HepG2 (cell line): ENCODE data around the gene F12. TPM values are rescaled to one million over a fixed set of nuclear protein-coding genes. Genes with fewer than 3 reads are reported as not detected.

Experiments used
- BORCS8-MEF2B ChIP-seq: sonication (generic); formaldehyde crosslinking; IDR thresholded peaks from 2 replicates; pipeline ENCODE4 v1.8.0; 2022; ENCODE audit warnings: mild to moderate bottlenecking, missing genetic modification reagents
- EP300 ChIP-seq, 3 experiments: sonication (generic) in 1 of 3; formaldehyde crosslinking in 1 of 3; IDR thresholded peaks; 2 replicates each; pipeline versions ENCODE4 v1.5.1 to v1.6.1; 2011 to 2020; ENCODE audit warnings: low read depth in 2 of 3, low read length in 2 of 3, borderline replicate concordance in 1 of 3, improper control_type of control experiment in 1 of 3, mild to moderate bottlenecking in 1 of 3, missing genetic modification reagents in 1 of 3, moderate library complexity in 1 of 3
- HHEX ChIP-seq: IDR thresholded peaks from 2 replicates; pipeline ENCODE4 v1.6.1; 2016; ENCODE audit warnings: control low read depth
- HNF4A ChIP-seq: sonication (generic); formaldehyde crosslinking; IDR thresholded peaks from 2 replicates; pipeline ENCODE4 v1.4.0; 2020; ENCODE audit warnings: missing genetic modification reagents
- HOXA3 ChIP-seq: sonication (generic); formaldehyde crosslinking; IDR thresholded peaks from 2 replicates; pipeline ENCODE4 v1.5.0; 2020; ENCODE audit warnings: missing genetic modification reagents
- KDM3A ChIP-seq: IDR thresholded peaks from 2 replicates; pipeline ENCODE4 v1.6.1; 2018; ENCODE audit warnings: low read depth, missing compliant biosample characterization
- KDM5A ChIP-seq: fragments of 200-600 bp; sonication (generic); IDR thresholded peaks from 2 replicates; pipeline ENCODE4 v1.7.0; 2018; ENCODE audit warnings: antibody characterized with exemption, mild to moderate bottlenecking, low read length, borderline replicate concordance
- NFKB2 ChIP-seq: sonication (generic); formaldehyde crosslinking; IDR thresholded peaks from 2 replicates; pipeline ENCODE4 v1.4.0; 2020; ENCODE audit warnings: missing genetic modification reagents, borderline replicate concordance
- RBFOX2 ChIP-seq: fragments of 200-400 bp; formaldehyde crosslinking; IDR thresholded peaks from 2 replicates; pipeline ENCODE4 v1.6.1; 2017; ENCODE audit warnings: low read depth, mild to moderate bottlenecking, low read length
- SMYD3 ChIP-seq: sonication (generic); formaldehyde crosslinking; IDR thresholded peaks from 2 replicates; pipeline ENCODE4 v1.8.1; 2023; ENCODE audit warnings: mild to moderate bottlenecking, missing genetic modification reagents
- YEATS4 ChIP-seq: sonication (generic); formaldehyde crosslinking; IDR thresholded peaks from 2 replicates; pipeline ENCODE4 v1.4.0; 2020; ENCODE audit warnings: missing genetic modification reagents, borderline replicate concordance
- ZMAT3 ChIP-seq: sonication (generic); formaldehyde crosslinking; conservative IDR thresholded peaks from 2 replicates; pipeline ENCODE4 v1.7.0; 2021; ENCODE audit warnings: missing genetic modification reagents
- ZMYM4 ChIP-seq: sonication (generic); formaldehyde crosslinking; IDR thresholded peaks from 2 replicates; pipeline ENCODE4 v1.8.1; 2023; ENCODE audit warnings: mild to moderate bottlenecking, missing genetic modification reagents
- ZNF354B ChIP-seq: sonication (generic); formaldehyde crosslinking; IDR thresholded peaks from 2 replicates; pipeline ENCODE4 v1.8.0; 2022; ENCODE audit warnings: mild to moderate bottlenecking, missing genetic modification reagents
- polyA plus RNA-seq, 8 experiments: library from polyadenylated mRNA; depleted of rRNA in 3 of 8; stranded (reverse) in 7 of 8; unstranded in 1 of 8; fragments of >200 nt; fragmentation: Illumina TruSeq in 4 of 8; extraction: Trizol in 4 of 8; gene quantifications; 2 replicates each; pipeline versions ENCODE4 v1.2.1 to v1.2.3, GENCODE V29; 2011 to 2016; ENCODE audit warnings: low read depth in 4 of 8, missing spikeins in 1 of 8, mixed read lengths in 1 of 8; ENCODE audit not compliant: insufficient read depth in 1 of 8
- total RNA-seq, 5 experiments: library from RNA; depleted of rRNA; stranded (reverse); fragments of >200 nt; fragmentation: Illumina TruSeq; extraction: Trizol; gene quantifications; 2 replicates each; pipeline ENCODE4 v1.2.3, GENCODE V29; 2016; ENCODE audit warnings: low read depth in 1 of 5
- TF ChIP-seq, protein P1 (sequence below): IDR thresholded peaks from 2 replicates; pipeline ENCODE4 v1.6.1; 2016; ENCODE audit warnings: low read depth, borderline replicate concordance
- TF ChIP-seq, protein P2 (sequence below): sonication (generic); formaldehyde crosslinking; IDR thresholded peaks from 2 replicates; pipeline ENCODE4 v1.4.0; 2020; ENCODE audit warnings: missing genetic modification reagents
- TF ChIP-seq, protein P3 (sequence below): sonication (generic); formaldehyde crosslinking; IDR thresholded peaks from 2 replicates; pipeline ENCODE4 v1.4.0; 2020; ENCODE audit warnings: missing genetic modification reagents; ENCODE audit errors: not compliant biosample characterization
- TF ChIP-seq, protein P4 (sequence below): IDR thresholded peaks from 2 replicates; pipeline ENCODE4 v1.6.1; 2016; ENCODE audit warnings: missing compliant biosample characterization, missing genetic modification reagents, borderline replicate concordance
- TF ChIP-seq, protein P5 (sequence below): sonication (generic); formaldehyde crosslinking; IDR thresholded peaks from 2 replicates; pipeline ENCODE4 v1.4.0; 2020; ENCODE audit warnings: mild to moderate bottlenecking, missing genetic modification reagents

F12 gene
- total and polyA plus RNA-seq, 2 of the 13 experiments (the other 11 are each of a cell fraction or from before 2014, with no cell fraction given) = 2.5 to 3.0 TPM

DNA sequence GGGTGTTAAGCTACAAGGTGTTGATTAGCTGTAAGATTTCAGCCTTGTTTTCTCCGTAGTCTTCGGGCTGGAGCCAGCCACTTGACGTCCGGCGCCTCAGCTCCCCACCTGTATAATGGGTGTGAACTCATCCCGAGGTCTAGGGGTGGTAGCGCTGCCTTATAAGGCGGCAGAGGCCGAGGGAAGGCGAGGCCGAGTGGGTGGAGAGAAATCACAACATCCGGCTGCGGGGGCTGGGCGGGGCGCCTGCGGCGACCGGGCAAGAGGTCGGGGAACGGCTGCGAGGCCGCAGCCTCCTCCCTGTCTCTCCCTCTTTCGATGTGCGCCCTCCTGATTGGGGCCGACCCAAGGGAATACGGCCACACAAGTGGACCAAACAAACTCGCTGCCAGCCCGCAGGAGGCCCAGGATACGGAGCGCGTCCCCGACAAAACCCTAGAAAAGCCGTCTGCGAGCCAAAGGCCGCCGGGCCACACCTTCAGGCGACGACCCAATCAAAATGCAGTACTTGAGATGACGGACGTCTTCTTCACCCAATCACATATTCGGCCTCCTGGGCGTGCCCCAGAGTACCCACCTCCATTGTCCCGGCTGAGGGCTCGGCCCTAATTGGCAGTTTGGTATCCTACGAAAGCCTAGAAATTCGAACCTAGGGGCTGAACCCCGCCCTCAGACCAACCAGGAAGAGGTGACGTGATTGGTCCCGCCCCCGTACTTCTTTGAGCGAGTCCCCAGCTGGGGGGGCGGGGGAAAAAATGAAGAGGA, 16.6 kb upstream of the F12 start (continued):
- TF ChIP-seq EP300 (IDR thresholded peaks at IDR 0.05; ENCODE audit: low read depth in 2 of 2, low read length in 2 of 2) (no peak), EP300 (CRISPR knock-in tag; IDR thresholded peaks at IDR 0.05; ENCODE audit: borderline replicate concordance) (0 out of 2 replicates have a peak, but pooled peaks have one; percentile 37), KDM3A (CRISPR knock-in tag) (0 out of 2 replicates have a peak, but pooled peaks have one; percentile 27), HHEX (CRISPR knock-in tag) (no peak), RBFOX2 (peak; percentile 86), HNF4A (peak; percentile 34; the same call in 1 of the 2 replicates), HOXA3 (peak; percentile 29; the same call in 1 of the 2 replicates), ZMAT3 (CRISPR knock-in tag) (0 out of 2 replicates have a peak, but pooled peaks have one; percentile 27), ZNF354B (CRISPR knock-in tag) (peak; percentile 29; the same call in 1 of the 2 replicates), YEATS4 (CRISPR knock-in tag) (peak; percentile 87), SMYD3 (CRISPR knock-in tag) (0 out of 2 replicates have a peak, but pooled peaks have one; percentile 32), NFKB2 (CRISPR knock-in tag) (peak; percentile 82; the same call in 1 of the 2 replicates), KDM5A (peak; percentile 62; the same call in 1 of the 2 replicates), BORCS8-MEF2B (CRISPR knock-in tag) (peak; percentile 27; the same call in 1 of the 2 replicates), ZMYM4 (peak; percentile 53)
- TF ChIP-seq, protein P1, sequence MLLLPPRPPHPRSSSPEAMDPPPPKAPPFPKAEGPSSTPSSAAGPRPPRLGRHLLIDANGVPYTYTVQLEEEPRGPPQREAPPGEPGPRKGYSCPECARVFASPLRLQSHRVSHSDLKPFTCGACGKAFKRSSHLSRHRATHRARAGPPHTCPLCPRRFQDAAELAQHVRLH (CRISPR knock-in tag) = peak; percentile 35
- TF ChIP-seq, protein P2, sequence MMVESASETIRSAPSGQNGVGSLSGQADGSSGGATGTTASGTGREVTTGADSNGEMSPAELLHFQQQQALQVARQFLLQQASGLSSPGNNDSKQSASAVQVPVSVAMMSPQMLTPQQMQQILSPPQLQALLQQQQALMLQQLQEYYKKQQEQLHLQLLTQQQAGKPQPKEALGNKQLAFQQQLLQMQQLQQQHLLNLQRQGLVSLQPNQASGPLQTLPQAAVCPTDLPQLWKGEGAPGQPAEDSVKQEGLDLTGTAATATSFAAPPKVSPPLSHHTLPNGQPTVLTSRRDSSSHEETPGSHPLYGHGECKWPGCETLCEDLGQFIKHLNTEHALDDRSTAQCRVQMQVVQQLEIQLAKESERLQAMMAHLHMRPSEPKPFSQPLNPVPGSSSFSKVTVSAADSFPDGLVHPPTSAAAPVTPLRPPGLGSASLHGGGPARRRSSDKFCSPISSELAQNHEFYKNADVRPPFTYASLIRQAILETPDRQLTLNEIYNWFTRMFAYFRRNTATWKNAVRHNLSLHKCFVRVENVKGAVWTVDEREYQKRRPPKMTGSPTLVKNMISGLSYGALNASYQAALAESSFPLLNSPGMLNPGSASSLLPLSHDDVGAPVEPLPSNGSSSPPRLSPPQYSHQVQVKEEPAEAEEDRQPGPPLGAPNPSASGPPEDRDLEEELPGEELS (CRISPR knock-in tag) = peak; percentile 36; the same call in 1 of the 2 replicates
- TF ChIP-seq, protein P3, sequence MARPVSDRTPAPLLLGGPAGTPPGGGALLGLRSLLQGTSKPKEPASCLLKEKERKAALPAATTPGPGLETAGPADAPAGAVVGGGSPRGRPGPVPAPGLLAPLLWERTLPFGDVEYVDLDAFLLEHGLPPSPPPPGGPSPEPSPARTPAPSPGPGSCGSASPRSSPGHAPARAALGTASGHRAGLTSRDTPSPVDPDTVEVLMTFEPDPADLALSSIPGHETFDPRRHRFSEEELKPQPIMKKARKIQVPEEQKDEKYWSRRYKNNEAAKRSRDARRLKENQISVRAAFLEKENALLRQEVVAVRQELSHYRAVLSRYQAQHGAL (CRISPR knock-in tag) = peak; percentile 37
- TF ChIP-seq, protein P4, sequence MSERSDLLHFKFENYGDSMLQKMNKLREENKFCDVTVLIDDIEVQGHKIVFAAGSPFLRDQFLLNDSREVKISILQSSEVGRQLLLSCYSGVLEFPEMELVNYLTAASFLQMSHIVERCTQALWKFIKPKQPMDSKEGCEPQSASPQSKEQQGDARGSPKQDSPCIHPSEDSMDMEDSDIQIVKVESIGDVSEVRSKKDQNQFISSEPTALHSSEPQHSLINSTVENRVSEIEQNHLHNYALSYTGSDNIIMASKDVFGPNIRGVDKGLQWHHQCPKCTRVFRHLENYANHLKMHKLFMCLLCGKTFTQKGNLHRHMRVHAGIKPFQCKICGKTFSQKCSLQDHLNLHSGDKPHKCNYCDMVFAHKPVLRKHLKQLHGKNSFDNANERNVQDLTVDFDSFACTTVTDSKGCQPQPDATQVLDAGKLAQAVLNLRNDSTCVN = peak; percentile 75; the same call in 1 of the 2 replicates
- TF ChIP-seq, protein P5, sequence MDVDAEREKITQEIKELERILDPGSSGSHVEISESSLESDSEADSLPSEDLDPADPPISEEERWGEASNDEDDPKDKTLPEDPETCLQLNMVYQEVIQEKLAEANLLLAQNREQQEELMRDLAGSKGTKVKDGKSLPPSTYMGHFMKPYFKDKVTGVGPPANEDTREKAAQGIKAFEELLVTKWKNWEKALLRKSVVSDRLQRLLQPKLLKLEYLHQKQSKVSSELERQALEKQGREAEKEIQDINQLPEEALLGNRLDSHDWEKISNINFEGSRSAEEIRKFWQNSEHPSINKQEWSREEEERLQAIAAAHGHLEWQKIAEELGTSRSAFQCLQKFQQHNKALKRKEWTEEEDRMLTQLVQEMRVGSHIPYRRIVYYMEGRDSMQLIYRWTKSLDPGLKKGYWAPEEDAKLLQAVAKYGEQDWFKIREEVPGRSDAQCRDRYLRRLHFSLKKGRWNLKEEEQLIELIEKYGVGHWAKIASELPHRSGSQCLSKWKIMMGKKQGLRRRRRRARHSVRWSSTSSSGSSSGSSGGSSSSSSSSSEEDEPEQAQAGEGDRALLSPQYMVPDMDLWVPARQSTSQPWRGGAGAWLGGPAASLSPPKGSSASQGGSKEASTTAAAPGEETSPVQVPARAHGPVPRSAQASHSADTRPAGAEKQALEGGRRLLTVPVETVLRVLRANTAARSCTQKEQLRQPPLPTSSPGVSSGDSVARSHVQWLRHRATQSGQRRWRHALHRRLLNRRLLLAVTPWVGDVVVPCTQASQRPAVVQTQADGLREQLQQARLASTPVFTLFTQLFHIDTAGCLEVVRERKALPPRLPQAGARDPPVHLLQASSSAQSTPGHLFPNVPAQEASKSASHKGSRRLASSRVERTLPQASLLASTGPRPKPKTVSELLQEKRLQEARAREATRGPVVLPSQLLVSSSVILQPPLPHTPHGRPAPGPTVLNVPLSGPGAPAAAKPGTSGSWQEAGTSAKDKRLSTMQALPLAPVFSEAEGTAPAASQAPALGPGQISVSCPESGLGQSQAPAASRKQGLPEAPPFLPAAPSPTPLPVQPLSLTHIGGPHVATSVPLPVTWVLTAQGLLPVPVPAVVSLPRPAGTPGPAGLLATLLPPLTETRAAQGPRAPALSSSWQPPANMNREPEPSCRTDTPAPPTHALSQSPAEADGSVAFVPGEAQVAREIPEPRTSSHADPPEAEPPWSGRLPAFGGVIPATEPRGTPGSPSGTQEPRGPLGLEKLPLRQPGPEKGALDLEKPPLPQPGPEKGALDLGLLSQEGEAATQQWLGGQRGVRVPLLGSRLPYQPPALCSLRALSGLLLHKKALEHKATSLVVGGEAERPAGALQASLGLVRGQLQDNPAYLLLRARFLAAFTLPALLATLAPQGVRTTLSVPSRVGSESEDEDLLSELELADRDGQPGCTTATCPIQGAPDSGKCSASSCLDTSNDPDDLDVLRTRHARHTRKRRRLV (CRISPR knock-in tag) = no peak
